HG02981 (cell line): ENCODE results near the gene C6orf163.
A peak's percentile ranks its signal among the peaks of the same experiment; 100 is the strongest.
"Not testable (repeated sequence)": the region's sequence is repeated elsewhere in the genome, so short reads cannot be mapped to it uniquely, and the experiment has no call there.

Experiments used
- ATAC-seq: cut with Tn5 transposase; IDR thresholded peaks from one replicate; pipeline ENCODE4 v1.9.1; 2021; ENCODE audit warnings: mild to moderate bottlenecking, moderate library complexity; ENCODE audit not compliant: unreplicated experiment

The C6orf163 gene

GRCh38 chr6:87344731-87345130, at the start of gene C6orf163:
C6orf163 (plus strand) TSS chr6:87344813; CDS start chr6:87345100, 287 bp downstream.
- no peak for ATAC-seq

- no peak for ATAC-seq
These were observed 47.5 kb upstream of the C6orf163 start for GRCh38 chr6:87297119-87297518.

GRCh38 chr6:87301277-87301676, 43.3 kb upstream of the C6orf163 start:
- ATAC-seq = not testable (repeated sequence)

- no peak for ATAC-seq
These were observed 35.6 kb upstream of the C6orf163 start for GRCh38 chr6:87308970-87309369.

- no peak for ATAC-seq
These were observed 31.8 kb upstream of the C6orf163 start for GRCh38 chr6:87312860-87313259.

- no peak for ATAC-seq
These were observed 29.5 kb upstream of the C6orf163 start for GRCh38 chr6:87315071-87315470.

GRCh38 chr6:87319271-87319987, 25.2 kb upstream of the C6orf163 start:
- ATAC-seq = no peak

- ATAC-seq = peak; percentile 100
These were observed 22.1 kb upstream of the C6orf163 start, which contains the start of gene SMIM8 for GRCh38 chr6:87322304-87323212. SMIM8 (plus strand) TSS chr6:87322588; CDS start chr6:87337032, 14,444 bp downstream.

GRCh38 chr6:87323880-87324279, 20.7 kb upstream of the C6orf163 start:
- not testable (repeated sequence) for ATAC-seq

- no peak for ATAC-seq
These were observed 13.7 kb upstream of the C6orf163 start for GRCh38 chr6:87330961-87331360.

GRCh38 chr6:87333033-87333432, 11.6 kb upstream of the C6orf163 start:
- no peak for ATAC-seq

GRCh38 chr6:87333591-87334181, 10.9 kb upstream of the C6orf163 start:
- ATAC-seq = no peak

- no peak for ATAC-seq
These were observed 9.9 kb upstream of the C6orf163 start for GRCh38 chr6:87334683-87335082.

GRCh38 chr6:87336367-87336766, 8.2 kb upstream of the C6orf163 start:
- ATAC-seq = no peak

GRCh38 chr6:87340230-87340629, 4.4 kb upstream of the C6orf163 start:
- ATAC-seq = no peak

- no peak for ATAC-seq
These were observed 3.5 kb upstream of the C6orf163 start for GRCh38 chr6:87341158-87341557.

GRCh38 chr6:87341899-87342298, 2.7 kb upstream of the C6orf163 start:
- ATAC-seq = peak; percentile 83

GRCh38 chr6:87342829-87343228, 1.8 kb upstream of the C6orf163 start:
- ATAC-seq = no peak

GRCh38 chr6:87346700-87347099, 2.1 kb downstream of the C6orf163 start:
- ATAC-seq = no peak

- ATAC-seq = no peak
These were observed 5.3 kb downstream of the C6orf163 start for GRCh38 chr6:87349896-87350295.

GRCh38 chr6:87350516-87350915, 5.9 kb downstream of the C6orf163 start:
- no peak for ATAC-seq
